Activated CD8-positive, alpha-beta T cell treated with anti-CD3 and anti-CD28 coated beads, Interleukin-2, amount 10 ng/mL, durations not matched to agents 7 days and 5 days (primary cell): ENCODE data around the gene HIRA. TPM values are rescaled to one million over a fixed set of nuclear protein-coding genes. Genes with fewer than 3 reads are reported as not detected.
A peak's percentile ranks its signal among the peaks of the same experiment; 100 is the strongest.

Experiments used
- ATAC-seq: fragments of 150-1000 bp; cut with Tn5 transposase; one replicate; pipeline ENCODE4 v1.10.0; 2021; ENCODE audit warnings: moderate library complexity
- CTCF ChIA-PET: fragments of 350-600 bp; sonication (Branson Sonifier 250); formaldehyde crosslinking; loops from one replicate; lab custom pipeline; 2021; ENCODE audit warnings: antibody characterized with exemption; lab: Charles Lee
- POLR2A ChIA-PET: fragments of 350-600 bp; sonication (Branson Sonifier 250); formaldehyde crosslinking; loops from one replicate; lab custom pipeline; 2021; ENCODE audit warnings: antibody characterized with exemption; lab: Charles Lee
- DNase-seq: peaks from one replicate; pipeline ENCODE4 v3.0.0-alpha.2; 2020
- H3K27ac Mint-ChIP-seq: one replicate; pipeline ENCODE4 v1.8.0; 2021; ENCODE audit warnings: mild to moderate bottlenecking, mixed read lengths
- H3K27me3 Mint-ChIP-seq: one replicate; pipeline ENCODE4 v1.8.0; 2021; ENCODE audit warnings: low read depth, mixed read lengths
- H3K36me3 Mint-ChIP-seq: one replicate; pipeline ENCODE4 v1.8.0; 2021; ENCODE audit warnings: low read depth, mixed read lengths
- H3K4me1 Mint-ChIP-seq: one replicate; pipeline ENCODE4 v1.8.0; 2021; ENCODE audit warnings: low read depth, mixed read lengths
- H3K4me3 Mint-ChIP-seq: one replicate; pipeline ENCODE4 v1.8.0; 2021; ENCODE audit warnings: mild to moderate bottlenecking, mixed read lengths
- H3K9me3 Mint-ChIP-seq: one replicate; pipeline ENCODE4 v1.8.0; 2022; ENCODE audit warnings: mixed read lengths; ENCODE audit not compliant: insufficient read depth
- total RNA-seq, 2 experiments: library from RNA; stranded (reverse); gene quantifications; one replicate each; pipeline ENCODE4 v1.2.3, GENCODE V29; 2021

HIRA gene
- total RNA-seq, 2 experiments from 2014 or later = 47.0 to 48.1 TPM

DNA sequence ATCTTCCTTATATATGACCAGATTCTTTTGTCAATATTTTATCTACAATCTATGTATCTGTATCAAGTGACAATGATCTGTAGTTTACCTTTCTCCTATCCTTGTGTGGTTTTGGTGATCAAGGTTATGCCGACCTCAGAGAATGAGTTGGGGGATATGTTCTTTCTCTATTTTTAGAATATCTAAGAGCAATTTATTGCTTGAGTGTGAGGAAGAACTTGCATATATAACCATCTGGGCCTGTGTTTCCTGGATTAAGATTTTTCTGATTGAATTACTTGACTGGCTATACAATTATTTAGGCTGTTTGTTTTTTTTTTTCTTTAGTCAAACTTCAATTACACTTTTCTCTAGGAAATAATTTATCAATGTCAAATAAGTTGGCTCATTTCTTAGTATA is 30.0 kb upstream of the HIRA start:
- H3K9me3 Mint-ChIP-seq = no peaks in the 10 kb centered on the region
- ChIA-PET POLR2A (no interaction called here), CTCF (interaction anchor here (1.3 to 2.9 kb wide), 2 partner anchors 11 to 169 kb away, joined by 3 to 12 read pairs; no protein-coding TSS in a partner anchor)
- ATAC-seq (no peak), DNase-seq (no peak)
- H3K4me3 Mint-ChIP-seq = no peak overlapping the region
- H3K4me1 Mint-ChIP-seq = peaks cover 12% of the 10 kb centered on the region
- no peak overlapping the region for H3K27ac Mint-ChIP-seq
- H3K27me3 Mint-ChIP-seq = no peaks in the 10 kb centered on the region
- H3K36me3 Mint-ChIP-seq = peaks cover 38% of the 10 kb centered on the region

DNA sequence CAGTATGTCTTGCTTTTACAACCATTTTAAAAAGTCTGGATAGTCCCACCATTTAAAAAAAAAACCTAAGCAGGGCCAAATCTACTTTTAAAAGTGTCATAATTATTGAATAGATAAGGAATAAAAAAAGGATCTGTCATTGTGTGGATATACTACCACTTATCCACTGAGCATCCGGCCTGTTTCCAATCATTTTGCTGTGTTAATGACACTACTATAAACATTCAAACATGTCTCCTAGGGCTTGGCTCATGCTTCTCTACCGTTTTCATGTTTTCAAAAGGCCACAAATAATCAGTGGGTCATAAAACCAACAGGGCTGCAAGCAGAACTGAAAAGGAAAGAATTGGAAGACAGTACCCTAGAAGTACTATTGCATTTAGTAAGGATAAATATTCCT is 28.5 kb upstream of the HIRA start:
- Mint-ChIP-seq H3K4me3 (no peak overlapping the region), H3K9me3 (no peaks in the 10 kb centered on the region), H3K4me1 (peaks cover 7% of the 10 kb centered on the region), H3K36me3 (peaks cover 40% of the 10 kb centered on the region), H3K27ac (no peak overlapping the region), H3K27me3 (no peaks in the 10 kb centered on the region)
- no peak for ATAC-seq
- CTCF ChIA-PET = no interaction called here
- POLR2A ChIA-PET = no interaction called here
- DNase-seq = no peak

GRCh38 chr22:19457828-19458428 is 26.4 kb upstream of the HIRA start:
- Mint-ChIP-seq H3K27me3 (no peaks in the 10 kb centered on the region), H3K4me3 (no peak overlapping the region), H3K4me1 (no peaks in the 10 kb centered on the region), H3K27ac (no peak overlapping the region), H3K9me3 (no peaks in the 10 kb centered on the region), H3K36me3 (peaks cover 52% of the 10 kb centered on the region)
- POLR2A ChIA-PET = no interaction called here
- ATAC-seq (no peak), DNase-seq (no peak)
- CTCF ChIA-PET = interaction anchor here (1.0 kb wide), 1 partner anchor 19 kb away, joined by 3 read pairs; no protein-coding TSS in a partner anchor

GRCh38 chr22:19456541-19456940 is 25.0 kb upstream of the HIRA start:
- CTCF ChIA-PET = no interaction called here
- Mint-ChIP-seq H3K4me3 (no peak overlapping the region), H3K9me3 (no peaks in the 10 kb centered on the region), H3K36me3 (peaks cover 58% of the 10 kb centered on the region), H3K4me1 (no peaks in the 10 kb centered on the region), H3K27ac (no peak overlapping the region), H3K27me3 (no peaks in the 10 kb centered on the region)
- no peak for ATAC-seq
- no peak for DNase-seq
- POLR2A ChIA-PET = no interaction called here

GRCh38 chr22:19455585-19456370 is 24.2 kb upstream of the HIRA start:
- Mint-ChIP-seq H3K36me3 (peaks cover 59% of the 10 kb centered on the region), H3K27ac (peak overlapping the region; percentile 63), H3K4me3 (no peak overlapping the region), H3K4me1 (no peaks in the 10 kb centered on the region), H3K9me3 (no peaks in the 10 kb centered on the region), H3K27me3 (no peaks in the 10 kb centered on the region)
- CTCF ChIA-PET = no interaction called here
- ATAC-seq = no peak
- no peak for DNase-seq
- POLR2A ChIA-PET = interaction anchor here (0.6 kb wide), 1 partner anchor 22 kb away, joined by 4 read pairs; no protein-coding TSS in a partner anchor

GRCh38 chr22:19455033-19455432 is 23.5 kb upstream of the HIRA start:
- H3K4me1 Mint-ChIP-seq = no peaks in the 10 kb centered on the region
- H3K4me3 Mint-ChIP-seq = no peak overlapping the region
- no peak for DNase-seq
- no peak for ATAC-seq
- POLR2A ChIA-PET = no interaction called here
- CTCF ChIA-PET = no interaction called here
- H3K9me3 Mint-ChIP-seq = no peaks in the 10 kb centered on the region
- H3K36me3 Mint-ChIP-seq = peaks cover 64% of the 10 kb centered on the region
- H3K27me3 Mint-ChIP-seq = no peaks in the 10 kb centered on the region
- H3K27ac Mint-ChIP-seq = no peak overlapping the region

DNA sequence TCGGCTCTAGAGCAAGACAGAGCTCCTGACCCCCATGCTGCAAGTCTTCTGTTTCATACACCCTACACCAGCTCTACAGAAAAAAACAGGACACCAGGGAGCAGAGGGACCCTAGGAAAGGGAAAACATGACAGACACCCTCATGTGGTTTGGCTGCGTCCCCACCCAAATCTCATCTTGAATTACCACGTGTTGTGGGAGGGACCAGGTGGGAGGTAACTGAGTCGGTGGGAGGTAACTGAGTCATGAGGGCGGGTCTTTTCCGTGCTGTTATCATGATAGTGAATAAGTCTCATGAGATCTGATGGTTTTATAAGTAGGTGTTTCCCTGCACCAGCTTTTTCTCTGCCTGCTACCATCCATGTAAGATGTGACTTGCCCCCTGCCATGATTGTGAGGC is 22.6 kb upstream of the HIRA start:
- DNase-seq = no peak
- H3K27me3 Mint-ChIP-seq = no peaks in the 10 kb centered on the region
- ChIA-PET CTCF (no interaction called here), POLR2A (no interaction called here)
- no peak overlapping the region for H3K4me3 Mint-ChIP-seq
- H3K27ac Mint-ChIP-seq = no peak overlapping the region
- peaks cover 66% of the 10 kb centered on the region for H3K36me3 Mint-ChIP-seq
- ATAC-seq = no peak
- peaks cover 4% of the 10 kb centered on the region for H3K4me1 Mint-ChIP-seq
- no peaks in the 10 kb centered on the region for H3K9me3 Mint-ChIP-seq

- ChIA-PET CTCF (no interaction called here), POLR2A (no interaction called here)
- H3K27me3 Mint-ChIP-seq = no peaks in the 10 kb centered on the region
- H3K4me3 Mint-ChIP-seq = no peak overlapping the region
- no peak for DNase-seq
- H3K36me3 Mint-ChIP-seq = peaks cover 66% of the 10 kb centered on the region
- peaks cover 8% of the 10 kb centered on the region for H3K4me1 Mint-ChIP-seq
- H3K27ac Mint-ChIP-seq = no peak overlapping the region
- no peak for ATAC-seq
- H3K9me3 Mint-ChIP-seq = no peaks in the 10 kb centered on the region
Measured at GRCh38 chr22:19453718-19454117, 22.2 kb upstream of the HIRA start.

DNA sequence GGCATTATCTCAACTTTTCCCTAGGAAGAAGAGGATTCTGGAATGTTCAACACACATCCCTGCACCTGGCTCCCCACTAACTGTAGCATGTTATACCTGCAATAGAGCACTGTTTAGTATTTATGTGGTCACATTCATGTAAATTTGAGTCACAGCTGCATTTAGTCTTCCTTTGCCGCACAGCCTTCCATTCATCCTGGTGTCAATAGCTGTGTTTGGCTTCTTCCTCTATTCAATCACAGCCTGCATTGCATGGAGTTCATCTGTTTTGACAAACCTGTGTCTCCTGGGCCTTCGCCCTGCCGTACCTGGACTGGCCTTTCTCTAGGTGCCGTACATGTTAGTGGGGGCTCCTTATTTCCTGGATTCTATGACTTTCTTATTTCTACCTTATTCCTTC is 20.0 kb upstream of the HIRA start:
- no peak overlapping the region for H3K4me3 Mint-ChIP-seq
- H3K27me3 Mint-ChIP-seq = no peaks in the 10 kb centered on the region
- H3K27ac Mint-ChIP-seq = no peak overlapping the region
- H3K9me3 Mint-ChIP-seq = no peaks in the 10 kb centered on the region
- no peak for ATAC-seq
- peaks cover 62% of the 10 kb centered on the region for H3K36me3 Mint-ChIP-seq
- no peak for DNase-seq
- H3K4me1 Mint-ChIP-seq = peaks cover 19% of the 10 kb centered on the region
- ChIA-PET CTCF (interaction anchor here (0.9 to 1.5 kb wide), 4 partner anchors 10 to 179 kb away, joined by 3 to 5 read pairs (median 3); partner anchors contain the start of genes CDC45 and UFD1), POLR2A (interaction anchor here (1.4 kb wide), 1 partner anchor 20 kb away, joined by 4 read pairs; the partner anchor contains the start of gene HIRA)

GRCh38 chr22:19450363-19451175 is 19.0 kb upstream of the HIRA start:
- Mint-ChIP-seq H3K27ac (peak overlapping the region; percentile 8), H3K4me3 (no peak overlapping the region), H3K36me3 (peaks cover 61% of the 10 kb centered on the region), H3K4me1 (peaks cover 24% of the 10 kb centered on the region), H3K9me3 (no peaks in the 10 kb centered on the region), H3K27me3 (no peaks in the 10 kb centered on the region)
- POLR2A ChIA-PET = interaction anchor here (0.6 to 1.4 kb wide), 2 partner anchors 14 to 19 kb away, joined by 3 to 4 read pairs; partner anchors contain the start of gene HIRA
- DNase-seq (no peak), ATAC-seq (no peak)
- CTCF ChIA-PET = interaction anchor here (0.9 to 1.5 kb wide), 7 partner anchors 11 to 271 kb away, joined by 3 to 7 read pairs (median 3); partner anchors contain the start of genes CDC45, HIRA and UFD1

GRCh38 chr22:19449422-19449767 is 17.9 kb upstream of the HIRA start:
- POLR2A ChIA-PET = no interaction called here
- H3K4me1 Mint-ChIP-seq = peaks cover 33% of the 10 kb centered on the region
- H3K9me3 Mint-ChIP-seq = no peaks in the 10 kb centered on the region
- peak overlapping the region; percentile 22 for H3K4me3 Mint-ChIP-seq
- no peaks in the 10 kb centered on the region for H3K27me3 Mint-ChIP-seq
- CTCF ChIA-PET = interaction anchor here (1.1 kb wide), 1 partner anchor 270 kb away, joined by 4 read pairs; no protein-coding TSS in a partner anchor
- peak overlapping the region; percentile 42 for H3K27ac Mint-ChIP-seq
- H3K36me3 Mint-ChIP-seq = peaks cover 55% of the 10 kb centered on the region
- ATAC-seq = no peak
- DNase-seq = no peak
